GM19468 (cell line): ENCODE results near the gene RBM6.
"Not testable (repeated sequence)": the region's sequence is repeated elsewhere in the genome, so short reads cannot be mapped to it uniquely, and the experiment has no call there.

Experiments
- ATAC-seq: cut with Tn5 transposase; IDR thresholded peaks from one replicate; pipeline ENCODE4 v1.9.1; 2021; ENCODE audit warnings: mild to moderate bottlenecking, moderate library complexity, moderate number of reproducible peaks; ENCODE audit not compliant: unreplicated experiment; ENCODE audit errors: extremely low read depth

The RBM6 gene, protein sequence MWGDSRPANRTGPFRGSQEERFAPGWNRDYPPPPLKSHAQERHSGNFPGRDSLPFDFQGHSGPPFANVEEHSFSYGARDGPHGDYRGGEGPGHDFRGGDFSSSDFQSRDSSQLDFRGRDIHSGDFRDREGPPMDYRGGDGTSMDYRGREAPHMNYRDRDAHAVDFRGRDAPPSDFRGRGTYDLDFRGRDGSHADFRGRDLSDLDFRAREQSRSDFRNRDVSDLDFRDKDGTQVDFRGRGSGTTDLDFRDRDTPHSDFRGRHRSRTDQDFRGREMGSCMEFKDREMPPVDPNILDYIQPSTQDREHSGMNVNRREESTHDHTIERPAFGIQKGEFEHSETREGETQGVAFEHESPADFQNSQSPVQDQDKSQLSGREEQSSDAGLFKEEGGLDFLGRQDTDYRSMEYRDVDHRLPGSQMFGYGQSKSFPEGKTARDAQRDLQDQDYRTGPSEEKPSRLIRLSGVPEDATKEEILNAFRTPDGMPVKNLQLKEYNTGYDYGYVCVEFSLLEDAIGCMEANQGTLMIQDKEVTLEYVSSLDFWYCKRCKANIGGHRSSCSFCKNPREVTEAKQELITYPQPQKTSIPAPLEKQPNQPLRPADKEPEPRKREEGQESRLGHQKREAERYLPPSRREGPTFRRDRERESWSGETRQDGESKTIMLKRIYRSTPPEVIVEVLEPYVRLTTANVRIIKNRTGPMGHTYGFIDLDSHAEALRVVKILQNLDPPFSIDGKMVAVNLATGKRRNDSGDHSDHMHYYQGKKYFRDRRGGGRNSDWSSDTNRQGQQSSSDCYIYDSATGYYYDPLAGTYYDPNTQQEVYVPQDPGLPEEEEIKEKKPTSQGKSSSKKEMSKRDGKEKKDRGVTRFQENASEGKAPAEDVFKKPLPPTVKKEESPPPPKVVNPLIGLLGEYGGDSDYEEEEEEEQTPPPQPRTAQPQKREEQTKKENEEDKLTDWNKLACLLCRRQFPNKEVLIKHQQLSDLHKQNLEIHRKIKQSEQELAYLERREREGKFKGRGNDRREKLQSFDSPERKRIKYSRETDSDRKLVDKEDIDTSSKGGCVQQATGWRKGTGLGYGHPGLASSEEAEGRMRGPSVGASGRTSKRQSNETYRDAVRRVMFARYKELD

DNA sequence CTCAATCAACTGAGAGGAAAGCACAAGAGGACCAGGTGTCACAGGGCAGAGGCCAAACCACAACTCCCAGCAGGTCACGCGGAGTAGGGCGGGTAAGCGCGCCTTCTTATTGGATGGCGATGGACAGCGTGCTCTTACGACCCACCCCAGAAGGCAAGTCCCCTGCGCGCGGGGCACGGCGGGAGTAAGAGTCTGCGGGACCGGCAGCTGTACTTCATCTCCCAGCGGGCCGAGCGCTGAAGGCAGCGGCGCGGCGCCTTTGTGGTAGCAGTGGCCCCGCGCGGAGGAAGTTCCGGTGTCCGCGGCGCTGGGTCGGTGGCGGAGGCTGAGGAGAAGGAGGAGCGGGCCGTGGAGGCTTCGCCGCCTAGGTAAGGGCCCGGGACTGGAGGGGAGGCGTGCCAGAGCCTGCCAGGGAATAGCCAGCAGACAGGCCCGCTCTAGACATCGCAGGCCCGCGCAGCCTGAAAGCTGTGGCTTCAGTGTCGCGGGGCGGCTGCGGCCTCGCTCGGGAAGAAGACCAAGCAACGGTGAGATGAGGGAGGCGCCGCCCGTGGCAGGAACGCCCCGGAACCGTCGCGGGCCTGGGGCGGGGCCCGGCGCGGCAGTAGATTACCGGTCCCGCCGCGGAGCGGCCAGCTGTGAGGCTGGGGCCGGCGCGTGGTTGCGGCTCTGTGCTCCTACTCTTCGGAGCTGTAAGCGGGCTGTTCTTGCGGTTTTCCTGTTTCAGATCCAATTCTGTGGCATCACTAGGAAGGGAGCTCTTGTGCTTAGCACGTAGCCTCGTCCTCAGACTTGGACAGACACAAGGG lies at the start of gene RBM6:
Gene RBM6, plus strand, starts transcription at position 293 of the 809 bp plus-strand sequence. CDS start 22,492 bp downstream, outside the sequence.
- peak; percentile 76 for ATAC-seq

DNA sequence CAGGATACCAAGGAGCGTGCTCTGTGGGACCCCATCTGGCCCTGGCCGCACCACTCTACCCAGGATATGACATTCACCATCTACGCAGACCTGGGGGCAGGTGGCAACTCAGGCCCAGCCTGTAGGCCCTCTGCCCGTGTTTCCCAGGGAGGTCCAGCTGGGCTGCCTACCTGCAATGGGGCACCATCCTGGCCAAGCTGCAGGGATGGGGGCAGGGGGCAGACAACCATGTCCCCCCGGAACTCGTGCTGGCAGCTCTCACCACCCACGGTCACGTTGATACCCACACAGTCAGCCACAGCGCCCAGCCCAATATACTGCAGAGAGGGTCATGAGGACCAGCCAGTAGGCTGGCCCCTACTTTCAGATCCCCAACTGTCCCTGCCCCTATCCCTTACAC lies 44.2 kb upstream of the RBM6 start:
- ATAC-seq: no peak

DNA sequence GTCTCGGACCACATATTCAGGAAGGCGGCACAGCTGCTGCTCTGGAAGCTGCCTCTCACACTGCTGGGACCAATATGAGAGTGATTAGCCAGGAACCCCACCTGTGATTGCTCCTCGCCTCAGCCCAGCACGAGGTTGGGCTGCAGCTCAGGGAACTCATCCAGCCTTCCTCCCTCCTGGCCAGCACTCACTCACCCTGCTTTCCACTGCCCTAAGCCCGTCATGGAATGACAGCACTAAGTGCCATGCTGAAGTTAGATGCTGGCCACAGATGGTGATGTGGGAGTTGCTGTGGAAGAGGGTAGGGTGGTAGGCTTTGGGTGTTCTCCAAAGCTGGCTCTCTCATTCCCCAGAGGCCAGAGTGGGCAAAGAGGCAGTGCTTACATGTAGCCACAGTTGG lies 43.6 kb upstream of the RBM6 start:
- ATAC-seq: no peak

DNA sequence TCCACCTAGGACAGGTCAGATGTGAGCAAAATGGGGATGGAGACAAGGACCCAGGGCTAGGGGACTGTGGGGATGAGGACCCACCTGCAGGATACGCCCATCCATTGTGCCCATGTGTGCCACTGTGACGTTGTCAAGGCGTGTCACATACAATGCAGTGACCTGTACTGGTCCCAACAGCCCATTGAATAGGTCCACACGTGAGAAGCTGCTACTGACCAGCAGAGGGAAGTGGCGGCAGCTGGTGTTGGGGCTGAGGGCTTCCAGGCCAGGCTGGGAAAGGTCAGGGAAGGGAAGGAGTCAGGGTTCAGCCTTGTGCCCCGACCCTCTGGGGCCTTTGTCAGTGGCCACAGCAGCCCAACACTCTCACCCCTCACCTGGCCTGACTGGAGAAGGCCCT lies 41.0 kb upstream of the RBM6 start:
- ATAC-seq: no peak

DNA sequence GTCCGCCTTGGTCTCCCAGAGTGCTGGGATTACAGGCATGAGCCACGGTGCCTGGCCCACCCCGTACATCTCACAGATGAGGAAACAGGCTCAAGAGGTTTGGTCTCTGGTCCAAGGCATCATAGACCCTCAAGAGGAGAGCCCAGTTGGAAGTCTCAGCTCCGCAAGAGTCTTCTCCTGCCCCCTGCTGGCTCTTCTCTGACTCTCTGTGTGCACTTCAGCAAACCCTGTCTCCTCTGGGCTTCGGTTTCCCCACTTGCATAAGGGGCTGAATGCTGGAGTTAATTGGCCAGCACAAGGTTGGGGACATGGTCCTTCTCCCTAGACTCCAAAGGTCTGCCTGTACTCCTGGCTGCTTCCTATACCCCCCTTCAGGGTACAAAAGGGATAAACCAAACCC lies 40.1 kb upstream of the RBM6 start:
- no peak for ATAC-seq

DNA sequence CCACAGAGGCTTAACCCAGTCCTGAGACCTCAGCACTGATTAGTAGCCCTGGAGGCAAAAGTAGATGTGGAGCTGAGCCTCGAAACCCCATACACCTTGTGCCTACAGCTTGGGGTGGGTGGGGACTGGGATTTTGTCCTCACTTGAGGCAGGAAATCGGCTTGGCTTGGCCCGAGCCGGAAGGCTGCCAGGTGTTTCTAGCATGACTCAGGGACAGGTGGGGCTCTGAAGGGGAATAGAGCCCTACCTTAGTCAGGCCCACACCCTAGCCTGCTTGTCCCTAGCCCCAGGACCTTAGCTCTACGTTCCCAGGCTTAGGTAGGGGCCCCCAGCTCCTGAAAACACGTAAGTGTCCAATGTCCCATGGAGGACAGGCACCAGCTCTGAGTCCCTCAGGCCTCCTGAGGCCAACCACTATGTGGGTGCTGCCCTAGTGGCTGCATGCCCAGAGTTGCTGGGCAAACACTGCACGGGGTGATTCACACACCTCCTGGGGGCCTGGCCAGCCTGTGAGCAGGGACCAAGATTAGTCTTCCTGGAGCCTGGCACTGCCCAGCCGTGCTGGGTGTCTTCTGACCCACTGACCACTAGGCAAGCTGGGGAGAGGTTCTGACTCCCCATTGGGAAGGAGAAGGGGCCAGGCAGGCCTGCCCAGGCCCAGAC lies 39.3 kb upstream of the RBM6 start:
- ATAC-seq: no peak

DNA sequence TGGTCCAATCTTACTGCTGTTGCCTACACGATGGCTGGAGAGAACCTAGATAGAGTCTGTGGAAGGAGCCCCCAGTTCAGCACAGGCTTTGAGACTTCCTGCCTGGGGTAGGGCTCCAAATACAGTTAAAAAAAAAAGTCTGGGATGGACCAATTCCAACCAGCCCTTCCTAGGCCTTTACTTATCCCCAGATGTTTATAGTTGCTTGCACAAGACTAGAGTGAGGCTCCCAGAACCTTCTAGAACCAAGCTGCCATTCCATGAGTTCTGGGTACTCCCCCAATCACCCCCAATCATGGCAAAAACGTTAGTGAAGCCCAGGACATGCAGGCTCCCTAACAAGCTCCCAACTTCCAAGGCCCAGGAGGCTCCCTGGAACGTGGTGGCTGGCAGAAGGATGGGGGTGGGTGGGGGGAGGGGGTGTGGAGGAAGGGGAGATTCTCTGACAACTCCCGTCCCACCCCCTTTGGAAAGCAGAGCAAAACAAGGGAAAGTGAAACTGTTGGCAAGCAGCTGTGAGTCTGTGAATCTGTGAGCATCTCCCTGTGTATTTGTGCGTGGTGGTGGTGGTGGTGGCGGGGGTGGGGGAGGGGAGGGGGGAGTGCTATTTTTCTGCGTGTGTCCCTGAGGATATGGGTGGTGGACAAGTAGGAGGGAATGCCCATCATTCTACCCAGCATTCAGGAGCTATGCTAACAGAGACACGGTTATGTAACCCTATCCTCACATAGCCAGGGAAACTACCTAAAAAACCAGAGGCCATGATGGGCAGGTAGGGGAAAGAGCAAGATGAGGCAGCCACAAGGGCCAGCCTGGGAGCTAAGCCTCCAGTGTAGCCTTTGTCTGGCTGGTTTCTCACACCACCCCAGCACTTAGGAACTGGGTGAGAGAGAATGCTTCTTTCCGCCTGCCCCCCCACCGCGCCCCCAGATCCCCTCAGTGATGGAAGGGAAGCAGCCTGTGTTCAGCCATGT lies 38.3 kb upstream of the RBM6 start:
- no peak for ATAC-seq

DNA sequence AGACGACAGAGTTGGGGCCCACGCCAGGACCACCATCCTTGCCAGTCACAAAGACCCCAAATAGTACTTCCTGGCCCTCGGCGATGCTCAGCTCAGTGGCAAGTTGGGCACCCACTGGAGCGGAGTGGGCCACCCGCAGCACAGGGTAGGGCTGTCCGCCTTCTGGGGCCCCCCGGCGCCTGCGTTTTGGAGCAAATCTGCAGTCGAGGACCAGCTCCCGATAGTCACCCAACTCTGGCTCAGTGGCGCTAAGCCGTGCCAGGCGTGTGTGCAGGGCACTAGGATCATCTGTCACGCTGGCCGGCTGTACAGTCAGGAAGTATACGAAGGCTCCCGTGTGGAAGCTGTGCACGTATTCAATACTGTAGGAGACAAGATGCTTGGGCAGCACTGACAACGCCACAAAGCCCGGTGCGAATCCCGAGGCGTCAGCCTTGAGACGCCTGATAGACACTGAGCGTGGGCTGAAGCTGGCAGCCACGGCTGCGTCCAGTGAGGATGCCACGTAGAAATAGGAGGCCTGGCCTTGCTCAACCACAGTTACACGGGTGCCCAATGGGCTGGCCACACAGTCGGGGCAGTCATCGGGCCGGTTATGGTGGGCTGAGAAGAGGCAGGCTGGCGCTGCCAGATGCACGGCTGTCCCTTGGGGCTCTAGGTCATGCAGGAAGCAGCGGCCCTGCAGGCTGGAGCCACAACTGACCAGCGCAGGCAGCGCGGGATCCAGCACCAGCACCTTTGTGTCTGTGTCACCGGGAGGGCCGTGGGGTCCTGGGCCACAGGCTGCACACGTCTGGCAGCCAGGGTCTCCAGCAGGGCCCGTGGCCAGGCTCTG lies 37.2 kb upstream of the RBM6 start:
- no peak for ATAC-seq

DNA sequence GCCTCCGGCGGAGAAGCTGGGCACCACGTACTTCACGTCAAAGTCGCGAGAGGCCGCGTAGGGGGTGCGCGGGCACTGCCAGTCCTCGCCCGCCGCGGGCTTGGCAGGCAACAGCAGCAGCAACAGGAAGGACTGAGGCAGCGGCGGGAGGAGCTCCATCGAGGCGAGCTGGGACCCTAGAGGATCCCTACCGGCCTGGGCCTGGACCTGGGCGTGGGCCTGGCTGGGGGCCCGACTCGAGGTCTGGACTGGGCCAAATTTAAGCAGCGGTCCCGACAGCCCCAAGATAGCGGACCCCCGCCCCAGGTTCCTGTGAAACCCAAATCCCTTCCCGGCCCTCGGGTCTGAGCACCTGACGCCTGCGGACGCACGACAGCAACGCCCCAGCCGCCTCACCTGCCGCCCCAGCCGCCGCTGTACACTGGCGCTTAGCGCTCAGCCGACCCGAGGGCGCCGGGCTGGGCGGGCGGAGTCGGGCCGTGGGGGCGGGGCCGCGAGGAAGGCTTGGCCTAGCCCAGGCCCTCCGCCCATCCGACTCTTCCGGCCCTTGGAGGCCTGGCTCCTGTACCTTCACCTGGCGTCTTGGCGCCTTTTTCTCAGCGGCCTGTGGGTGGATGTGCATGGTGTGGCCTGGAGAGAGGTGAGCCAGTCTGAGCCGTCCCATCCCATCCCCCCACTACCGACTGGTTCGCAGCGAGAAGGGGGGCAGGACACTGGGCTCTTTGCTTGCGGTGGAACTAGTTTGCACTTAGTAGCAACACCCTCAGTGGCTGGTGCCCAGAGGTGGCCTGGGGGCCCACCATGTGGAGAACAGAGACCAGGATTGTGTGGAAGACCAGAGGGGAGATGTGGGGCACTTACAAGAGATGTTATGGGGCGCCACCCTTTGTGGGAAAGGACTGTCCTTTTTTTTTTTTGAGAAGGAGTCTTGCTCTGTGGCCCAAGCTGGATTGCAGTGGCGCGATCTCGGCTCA lies 36.2 kb upstream of the RBM6 start, which contains the start of gene MST1R:
Gene MST1R, minus strand, starts transcription at position 423 of the 974 bp plus-strand sequence. Its CDS starts 264 bp downstream, at position 159.
- peak; percentile 67 for ATAC-seq

DNA sequence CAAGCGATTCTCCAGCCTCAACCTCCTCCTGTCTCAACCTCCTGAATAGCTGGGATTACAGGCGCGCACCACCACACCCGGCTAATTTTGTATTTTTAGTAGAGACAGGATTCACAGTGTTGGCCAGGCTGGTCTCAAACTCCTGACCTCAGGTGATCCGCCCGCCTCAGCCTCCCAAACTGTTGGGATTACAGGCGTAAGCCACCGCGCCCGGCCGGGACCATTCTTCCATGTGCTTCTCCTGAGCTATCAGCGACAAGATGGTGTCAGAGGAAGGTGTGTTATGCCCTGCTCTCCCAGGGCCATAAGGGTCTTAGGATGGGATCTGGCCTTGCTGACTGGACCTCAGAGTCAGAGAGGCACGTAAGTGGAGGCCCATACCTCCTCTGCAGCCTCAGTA lies 35.5 kb upstream of the RBM6 start:
- ATAC-seq: not testable (repeated sequence)

DNA sequence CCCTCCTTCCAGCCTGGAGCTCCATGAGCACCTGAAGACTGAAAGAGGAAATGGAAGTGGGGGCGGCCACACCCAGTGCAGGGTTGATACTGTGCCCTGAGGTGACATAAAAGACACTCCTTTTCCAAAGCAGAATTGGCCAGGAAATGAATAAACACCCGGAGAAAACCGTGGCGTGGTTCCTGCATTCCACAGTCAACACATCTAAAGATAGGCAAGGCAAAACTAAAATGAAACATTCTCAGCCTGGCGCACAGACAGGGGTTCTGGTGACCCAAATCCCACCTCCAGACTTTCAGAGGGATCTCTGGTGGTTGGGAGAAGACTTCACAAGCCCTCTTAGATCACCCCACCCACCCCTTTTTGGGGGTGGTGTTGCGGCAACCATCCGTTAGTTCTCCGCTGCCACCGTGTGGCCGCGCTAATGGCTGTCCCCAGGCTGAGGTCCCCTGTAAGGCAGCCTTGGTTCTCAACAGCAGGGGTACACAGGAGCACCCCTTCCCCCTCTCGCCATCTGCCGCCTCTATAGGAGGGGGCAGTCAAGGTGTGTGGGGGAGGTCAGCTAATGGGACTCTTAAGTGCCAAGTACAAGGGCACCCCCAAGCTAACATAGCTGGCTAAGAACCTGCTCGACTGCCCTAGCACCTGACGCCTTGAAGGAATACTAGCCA lies 33.7 kb upstream of the RBM6 start:
- ATAC-seq: no peak

DNA sequence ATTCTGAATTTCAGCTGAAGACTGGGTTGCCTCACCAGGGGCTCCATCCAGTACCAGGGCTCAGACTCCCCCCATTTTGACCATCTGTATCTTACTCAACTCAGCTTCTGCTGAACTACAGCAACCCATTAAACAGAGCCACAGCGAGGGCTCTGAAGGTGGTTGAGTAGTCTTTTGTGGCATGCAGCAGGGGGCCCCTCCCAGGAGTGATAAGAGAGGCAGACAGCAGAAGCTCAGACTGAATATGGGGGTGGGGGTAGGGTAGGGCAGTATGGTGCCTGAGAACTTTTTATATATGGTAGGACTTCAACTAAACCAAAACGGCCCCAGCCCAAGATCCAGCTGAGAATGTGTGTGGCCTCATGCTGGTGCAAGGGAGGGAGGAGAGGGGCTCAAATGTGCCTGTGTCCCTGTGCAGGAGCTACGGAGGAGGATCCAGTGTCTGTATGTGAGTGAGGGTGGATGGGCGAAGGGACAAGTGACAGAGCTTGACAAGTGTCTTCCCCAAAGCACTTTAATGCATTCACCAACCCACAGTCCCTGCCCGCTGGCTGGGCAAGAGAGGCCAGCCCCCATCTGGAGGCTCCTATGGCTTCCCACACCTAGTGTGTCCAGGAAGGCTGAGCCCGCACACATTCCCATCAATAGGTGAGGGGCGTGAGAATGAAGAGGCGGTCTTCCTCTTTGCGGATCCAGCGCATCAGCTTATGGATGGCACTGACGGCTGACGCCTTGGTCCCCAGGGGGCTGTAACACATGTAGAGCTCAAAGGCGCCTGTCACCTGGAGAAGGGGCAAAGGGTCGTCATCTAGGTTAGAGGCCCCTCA lies 31.4 kb upstream of the RBM6 start:
- ATAC-seq: no peak

DNA sequence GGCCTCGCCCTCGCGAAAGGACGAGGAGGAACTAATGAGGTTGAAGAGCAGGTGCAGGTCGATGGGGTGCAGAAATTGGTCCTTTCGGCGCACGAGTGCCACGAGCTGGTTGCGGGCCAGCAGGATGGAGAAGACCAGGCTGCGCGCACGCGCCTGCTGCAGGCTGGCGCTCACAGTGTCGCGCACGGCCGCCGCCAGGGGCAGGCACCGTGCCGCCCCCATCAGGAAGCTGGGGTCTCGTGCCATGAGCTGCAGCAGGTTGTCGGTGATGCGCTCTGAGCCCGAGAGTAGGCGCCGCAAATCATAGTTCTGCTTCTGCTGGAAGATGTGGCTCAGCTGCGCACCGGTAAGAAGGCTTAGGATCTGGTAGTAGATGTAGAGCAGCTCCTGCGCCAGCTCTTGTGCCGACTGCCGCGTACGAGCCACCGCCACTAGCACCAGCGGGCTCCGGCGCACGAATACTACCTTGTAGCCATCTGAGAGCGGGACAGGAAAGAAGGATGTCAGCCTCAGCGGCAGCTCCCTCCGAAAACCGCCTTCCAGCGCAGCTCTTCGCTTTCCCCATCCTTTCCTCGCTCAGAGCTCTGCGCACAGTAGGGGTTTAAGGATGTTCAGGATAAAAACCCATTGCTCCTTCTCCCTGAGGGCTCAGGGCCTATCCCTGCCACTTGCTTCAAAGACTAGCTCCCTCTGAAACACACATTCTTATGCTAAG lies 29.4 kb upstream of the RBM6 start:
- no peak for ATAC-seq

DNA sequence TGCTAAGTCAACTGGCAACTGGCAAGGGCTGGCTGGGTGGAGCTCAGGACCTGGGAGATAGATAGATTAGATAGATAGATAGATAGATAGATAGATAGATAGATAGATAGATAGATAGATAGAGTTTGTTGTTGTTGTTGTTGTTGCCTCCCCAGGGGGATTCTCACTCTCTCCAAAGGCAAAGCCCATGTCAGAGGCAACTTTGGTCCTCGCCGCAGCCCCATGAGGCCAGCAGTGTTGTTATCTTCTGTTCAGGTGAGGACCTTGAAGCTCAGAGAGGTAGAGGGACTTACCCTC lies 28.9 kb upstream of the RBM6 start:
- ATAC-seq: no peak
